LNCaP clone FGC (cell line): Measurements from ENCODE around the gene MTFP1.

ENCODE experiments used
- DNase-seq: peaks from one replicate; pipeline ENCODE4 v3.0.0-alpha.2; 2011; ENCODE audit warnings: low read depth
- H3K4me3 ChIP-seq: 2 replicates; pipeline ENCODE4 v1.5.1; 2011; ENCODE audit warnings: mild to moderate bottlenecking, low read depth, low read length, control low read depth
- TF ChIP-seq, protein P1 (sequence below): IDR thresholded peaks from 2 replicates; pipeline ENCODE4 v1.5.1; 2012; ENCODE audit warnings: mild to moderate bottlenecking; ENCODE audit not compliant: control insufficient read depth, insufficient read depth; ENCODE audit errors: extremely low read depth

MTFP1 gene

DNA sequence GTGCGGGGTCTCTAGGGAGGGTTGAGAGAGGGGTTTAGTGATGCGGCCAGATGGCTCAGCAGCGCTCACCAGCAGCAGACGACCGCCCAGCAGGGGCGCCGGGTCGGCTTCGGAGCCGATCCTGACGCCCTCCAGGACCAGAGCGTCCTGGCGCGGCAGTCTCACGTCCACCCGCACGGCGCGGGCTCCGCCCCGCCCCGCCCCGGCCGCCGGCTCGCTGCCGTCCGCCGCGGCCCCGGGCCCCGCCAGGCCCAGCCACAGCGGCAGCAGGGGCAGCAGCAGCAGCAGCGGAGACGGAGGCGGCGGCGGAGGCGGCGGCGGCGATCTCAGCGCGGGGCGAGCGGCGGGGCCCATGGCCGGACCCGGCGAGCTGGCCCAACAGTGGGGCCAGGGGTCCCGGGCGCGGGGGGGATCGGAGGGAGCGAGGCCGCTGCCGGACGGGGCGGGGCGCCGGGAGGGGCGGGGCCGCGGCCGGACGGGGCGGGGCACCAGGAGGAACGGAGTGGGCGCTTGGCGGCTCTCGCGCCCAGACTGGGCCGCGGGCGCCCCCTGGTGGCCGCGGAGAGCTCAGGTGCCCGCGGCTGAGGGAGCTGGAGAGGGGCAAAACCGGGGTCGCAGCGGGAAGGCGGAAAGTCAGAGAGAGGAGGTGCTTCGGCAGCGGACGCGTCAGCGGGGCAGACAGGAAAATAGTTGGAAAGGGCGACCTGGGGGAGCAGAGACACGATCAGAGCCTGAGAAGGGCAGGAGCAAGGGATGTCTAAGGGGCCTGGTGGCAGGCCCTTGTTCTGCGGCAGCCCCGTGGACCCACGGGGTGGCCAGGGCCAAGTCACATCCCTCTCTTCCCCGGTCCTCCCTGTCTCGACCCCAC, 38.4 kb upstream of the MTFP1 start, which contains the start of gene RNF215:
RNF215 (minus strand) TSS at position 452 of the 868 bp plus-strand sequence; CDS start at position 354, 98 bp downstream.
- no peak for DNase-seq
- H3K4me3 ChIP-seq, result peak within 1 kb of the TSS; percentile 70
- TF ChIP-seq, protein P1, sequence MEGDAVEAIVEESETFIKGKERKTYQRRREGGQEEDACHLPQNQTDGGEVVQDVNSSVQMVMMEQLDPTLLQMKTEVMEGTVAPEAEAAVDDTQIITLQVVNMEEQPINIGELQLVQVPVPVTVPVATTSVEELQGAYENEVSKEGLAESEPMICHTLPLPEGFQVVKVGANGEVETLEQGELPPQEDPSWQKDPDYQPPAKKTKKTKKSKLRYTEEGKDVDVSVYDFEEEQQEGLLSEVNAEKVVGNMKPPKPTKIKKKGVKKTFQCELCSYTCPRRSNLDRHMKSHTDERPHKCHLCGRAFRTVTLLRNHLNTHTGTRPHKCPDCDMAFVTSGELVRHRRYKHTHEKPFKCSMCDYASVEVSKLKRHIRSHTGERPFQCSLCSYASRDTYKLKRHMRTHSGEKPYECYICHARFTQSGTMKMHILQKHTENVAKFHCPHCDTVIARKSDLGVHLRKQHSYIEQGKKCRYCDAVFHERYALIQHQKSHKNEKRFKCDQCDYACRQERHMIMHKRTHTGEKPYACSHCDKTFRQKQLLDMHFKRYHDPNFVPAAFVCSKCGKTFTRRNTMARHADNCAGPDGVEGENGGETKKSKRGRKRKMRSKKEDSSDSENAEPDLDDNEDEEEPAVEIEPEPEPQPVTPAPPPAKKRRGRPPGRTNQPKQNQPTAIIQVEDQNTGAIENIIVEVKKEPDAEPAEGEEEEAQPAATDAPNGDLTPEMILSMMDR, result peak; percentile 87

DNA sequence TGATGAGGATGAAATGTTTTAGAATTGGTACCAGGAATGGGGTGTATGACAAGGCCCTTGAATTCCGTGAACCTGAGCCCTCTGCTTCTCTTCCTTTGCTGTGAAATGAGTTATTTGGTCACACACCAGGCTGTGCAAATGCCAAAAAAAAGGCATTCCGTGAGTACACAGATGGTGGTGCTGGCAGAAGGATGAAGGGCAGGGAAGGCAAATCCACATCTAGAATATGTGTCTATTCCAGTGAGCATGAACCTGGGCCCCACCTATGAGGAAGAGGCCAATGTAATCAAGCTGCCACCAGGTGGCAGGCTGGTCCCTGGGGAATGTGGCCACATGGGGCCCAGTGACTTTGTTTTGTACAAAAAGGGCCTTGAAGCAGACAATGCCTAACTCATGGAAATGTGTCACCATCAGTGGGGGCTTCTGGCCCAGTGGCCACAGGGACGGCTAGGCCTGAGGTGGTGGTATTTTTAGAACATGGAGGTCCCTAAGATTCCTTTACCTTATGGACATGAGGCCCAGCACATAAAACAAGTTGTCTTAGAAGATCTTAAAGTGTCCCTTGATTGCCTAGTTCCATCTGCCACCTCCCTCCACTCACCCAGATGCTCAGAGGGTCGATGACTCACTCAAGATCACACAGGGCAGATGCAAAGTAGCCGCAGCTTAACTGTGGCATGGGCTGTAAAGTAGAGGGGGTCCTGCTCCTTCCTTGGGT, 34.4 kb upstream of the MTFP1 start:
- H3K4me3 ChIP-seq, result no peak overlapping the region
- TF ChIP-seq, protein P1, result peak; percentile 86
- DNase-seq, result peak; percentile 52

DNA sequence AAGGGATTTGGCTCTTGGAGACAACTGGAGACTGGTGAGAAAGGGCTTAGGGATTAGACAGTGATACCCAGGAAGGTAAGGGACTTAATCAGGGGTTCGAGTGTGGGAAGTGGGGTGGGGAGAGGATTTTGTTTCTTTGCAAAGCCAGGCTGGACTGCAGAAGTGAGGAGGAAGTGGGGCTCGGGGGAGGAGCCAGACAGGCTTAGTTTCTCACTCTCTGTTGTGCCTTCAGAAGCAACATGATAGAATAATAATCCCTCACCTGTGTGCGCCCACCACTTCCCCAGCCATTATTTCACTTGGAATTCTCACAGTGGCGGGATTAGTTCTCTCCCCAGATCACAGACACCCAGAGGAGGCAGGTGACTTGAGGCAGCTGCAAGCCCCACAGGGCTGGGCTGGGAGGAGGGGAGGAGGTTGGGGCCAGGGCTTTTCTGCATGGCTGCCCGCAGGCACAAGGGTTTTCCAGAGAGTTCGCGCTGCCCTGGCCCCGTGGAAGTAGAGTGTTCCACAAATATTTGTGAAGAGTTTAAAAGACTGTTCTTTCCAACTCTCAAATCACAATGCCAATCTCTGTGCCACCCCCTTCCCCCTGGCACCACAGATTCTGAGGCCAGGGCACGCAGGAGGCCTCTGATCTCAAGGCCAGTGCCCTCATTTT, 32.8 kb upstream of the MTFP1 start:
- H3K4me3 ChIP-seq, result no peak overlapping the region
- TF ChIP-seq, protein P1, result no peak
- no peak for DNase-seq

DNA sequence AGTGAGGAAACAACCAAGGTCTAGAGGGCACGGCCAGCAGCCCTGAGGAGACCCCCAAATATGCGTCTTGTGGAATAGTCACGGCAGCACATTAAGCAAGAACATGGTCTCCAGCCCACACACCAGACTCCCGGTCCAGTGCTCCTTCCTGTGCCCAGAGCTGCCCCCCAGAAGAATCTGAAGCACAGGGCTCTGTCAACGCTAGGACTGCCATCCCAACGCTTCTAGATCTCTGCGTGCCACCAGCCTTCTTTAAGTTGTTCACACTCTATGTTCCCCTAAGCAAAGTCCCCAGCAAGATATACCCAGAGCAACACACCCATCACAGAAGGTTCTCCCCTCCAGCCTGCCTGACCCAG, 32.3 kb upstream of the MTFP1 start:
- no peak for DNase-seq
- TF ChIP-seq, protein P1, result no peak
- no peak overlapping the region for H3K4me3 ChIP-seq

DNA sequence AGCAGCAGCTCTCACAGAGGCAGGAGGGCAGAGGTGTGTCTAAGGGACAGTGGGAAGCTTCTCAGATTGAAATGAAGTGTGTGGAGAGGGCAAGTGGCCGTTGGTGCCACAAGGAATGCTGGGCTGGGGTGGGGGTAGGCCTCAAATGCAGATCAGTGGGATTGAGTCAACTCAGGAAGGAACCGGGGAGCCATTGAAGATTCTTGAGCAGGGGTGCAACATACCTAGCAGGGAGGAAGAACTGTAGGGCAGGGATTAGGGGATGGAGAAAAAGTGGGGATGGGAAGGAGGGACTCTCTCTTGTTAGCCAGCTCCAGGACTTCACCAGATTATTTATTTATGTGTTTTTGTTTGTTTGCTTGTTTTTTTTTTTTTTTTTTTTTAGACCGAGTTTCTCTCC, 31.7 kb upstream of the MTFP1 start:
- no peak for DNase-seq
- TF ChIP-seq, protein P1, result no peak
- H3K4me3 ChIP-seq, result no peak overlapping the region

DNA sequence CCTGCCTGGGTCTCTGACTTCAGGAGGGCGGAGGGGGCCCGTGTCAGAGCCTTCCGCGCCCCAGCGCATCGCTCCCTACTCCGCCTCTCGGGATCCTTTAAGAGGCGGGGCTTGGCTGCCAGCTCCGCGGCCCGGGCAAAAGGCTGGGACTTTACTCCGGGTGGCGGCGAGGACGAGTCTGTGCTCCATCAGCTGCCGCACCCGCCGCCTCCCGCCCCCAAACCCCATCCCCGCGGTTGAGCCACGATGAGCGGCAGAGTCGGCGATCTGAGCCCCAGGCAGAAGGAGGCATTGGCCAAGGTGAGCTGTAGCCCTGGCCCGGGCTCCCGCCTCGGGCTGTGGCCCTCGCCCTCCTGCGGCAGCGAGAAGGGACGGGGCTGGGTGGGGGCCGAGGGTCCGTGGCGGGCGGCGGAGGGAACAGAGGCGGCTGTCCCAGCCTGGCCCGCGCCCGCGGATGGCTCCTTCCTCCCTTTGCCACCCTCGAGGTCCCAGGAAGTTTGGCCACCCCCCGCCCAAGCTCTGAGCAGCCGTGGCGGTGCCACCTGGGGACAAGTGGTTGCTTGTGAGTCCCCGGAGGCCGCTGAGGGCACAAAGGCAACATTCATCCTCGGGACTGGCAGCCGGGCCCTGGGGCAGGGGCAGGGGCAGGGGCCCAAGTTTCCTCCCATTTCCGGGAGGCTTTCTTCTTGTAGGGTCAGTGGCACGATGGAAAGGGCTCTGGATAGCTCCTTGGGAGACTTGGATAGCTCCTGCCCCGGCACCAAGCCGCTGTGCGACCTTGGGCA, 28.5 kb upstream of the MTFP1 start, which contains the start of gene SEC14L2:
SEC14L2 (plus strand) TSS at position 148 of the 785 bp plus-strand sequence; CDS start at position 247, 99 bp downstream.
- TF ChIP-seq, protein P1, result no peak
- peak within 1 kb of the TSS; percentile 64 for H3K4me3 ChIP-seq
- no peak for DNase-seq
